OCI-LY3 (cell line): ENCODE measurements around the gene NDUFAF3.

Source experiments
- H2AFZ ChIP-seq: fragments of 200-600, 300-600 bp; shearing (Covaris generic); 2 replicates; pipeline ENCODE4 v1.6.0; 2014; ENCODE audit warnings: antibody characterized with exemption, low read depth, low read length
- H3K27ac ChIP-seq: fragments of 200-600, 300-600 bp; sonication (generic); 2 replicates; pipeline ENCODE4 v1.5.1; 2014; ENCODE audit warnings: mild to moderate bottlenecking, low read length, moderate library complexity, mixed read lengths
- H3K27me3 ChIP-seq: fragments of 200-600, 300-600 bp; sonication (generic); 2 replicates; pipeline ENCODE4 v1.6.1; 2014; ENCODE audit warnings: low read depth, low read length, mixed read lengths
- H3K36me3 ChIP-seq: fragments of 200-600, 300-600 bp; sonication (generic); replicated peaks from 2 replicates; pipeline ENCODE3; 2014; ENCODE audit warnings: low read depth, low read length, mixed read lengths
- H3K4me1 ChIP-seq: fragments of 300-600, 200-600 bp; sonication (generic); 2 replicates; pipeline ENCODE4 v1.6.1; 2014; ENCODE audit warnings: low read length, mixed read lengths
- H3K4me2 ChIP-seq: fragments of 200-600, 300-600 bp; sonication (generic); 2 replicates; pipeline ENCODE4 v1.6.1; 2014; ENCODE audit warnings: low read length, mixed read lengths
- H3K4me3 ChIP-seq: fragments of 300-600, 200-600 bp; sonication (generic); 2 replicates; pipeline ENCODE4 v1.5.1; 2014; ENCODE audit warnings: antibody characterized with exemption, mild to moderate bottlenecking, low read length, moderate library complexity
- H3K79me2 ChIP-seq: fragments of 300-600, 200-600 bp; shearing (Covaris generic); 2 replicates; pipeline ENCODE4 v1.6.1; 2014; ENCODE audit warnings: mild to moderate bottlenecking, low read length, mixed read lengths
- H3K9ac ChIP-seq: fragments of 300-600, 200-600 bp; shearing (Covaris generic); 2 replicates; pipeline ENCODE4 v1.6.0; 2014; ENCODE audit warnings: mild to moderate bottlenecking, low read length, moderate library complexity
- H3K9me3 ChIP-seq: fragments of 200-600, 300-600 bp; shearing (Covaris generic); 2 replicates; pipeline ENCODE4 v1.6.1; 2014; ENCODE audit warnings: low read length, mixed read lengths; ENCODE audit not compliant: insufficient read depth
- H4K20me1 ChIP-seq: fragments of 200-600, 300-600 bp; sonication (generic); 2 replicates; pipeline ENCODE4 v1.6.1; 2016; ENCODE audit warnings: low read length, mixed read lengths; ENCODE audit not compliant: insufficient read depth
- EZH2phosphoT487 ChIP-seq: fragments of 200-600 bp; shearing (Covaris generic); IDR thresholded peaks from 2 replicates; pipeline ENCODE4 v1.6.1; 2018; ENCODE audit warnings: antibody characterized with exemption, mixed run types, low read depth
- TF ChIP-seq, protein P1 (sequence below): fragments of 200-600, 300-600 bp; sonication (generic); IDR thresholded peaks from 2 replicates; pipeline ENCODE4 v1.5.1; 2014; ENCODE audit warnings: antibody characterized with exemption, low read length, low read depth

The NDUFAF3 gene

DNA sequence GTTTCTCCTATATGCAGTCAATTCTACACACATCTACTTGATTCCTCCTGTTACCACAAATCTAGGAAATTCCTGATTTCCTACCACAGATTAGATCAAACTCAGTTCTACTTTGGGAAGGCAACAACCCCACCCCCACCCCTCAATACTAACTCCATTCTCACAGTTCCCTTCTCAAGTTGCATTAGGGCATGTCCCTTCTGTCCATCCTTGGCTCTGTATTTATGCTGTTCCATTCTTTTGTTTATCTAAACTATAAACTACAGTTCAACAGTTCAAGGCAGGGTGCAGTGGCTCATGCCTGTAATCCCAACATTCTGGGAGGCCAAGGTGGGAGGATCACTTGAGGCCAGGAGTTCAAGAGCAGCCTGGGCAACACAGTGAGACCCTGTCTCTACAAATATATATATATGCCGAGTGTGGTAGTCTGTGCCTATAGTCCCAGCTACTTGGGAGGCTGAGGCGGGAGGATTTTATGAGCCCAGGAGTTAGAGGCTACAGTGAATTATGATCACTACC, 32.5 kb downstream of the NDUFAF3 start:
- Histone ChIP-seq H3K27ac (peak overlapping the region; percentile 45), H3K4me3 (no peak overlapping the region), H3K27me3 (no peaks in the 10 kb centered on the region), H4K20me1 (peaks cover 12% of the 10 kb centered on the region; the same call in 1 of the 2 replicates), H3K9ac (no peak overlapping the region), H3K79me2 (peaks cover 26% of the 10 kb centered on the region), H3K4me1 (peaks cover 14% of the 10 kb centered on the region), H3K36me3 (peaks cover 55% of the 10 kb centered on the region), H2AFZ (no peak overlapping the region), H3K9me3 (no peaks in the 10 kb centered on the region), H3K4me2 (0 out of 2 replicates have a peak overlapping the region, but pooled peaks have one; percentile 2)
- TF ChIP-seq, protein P1, sequence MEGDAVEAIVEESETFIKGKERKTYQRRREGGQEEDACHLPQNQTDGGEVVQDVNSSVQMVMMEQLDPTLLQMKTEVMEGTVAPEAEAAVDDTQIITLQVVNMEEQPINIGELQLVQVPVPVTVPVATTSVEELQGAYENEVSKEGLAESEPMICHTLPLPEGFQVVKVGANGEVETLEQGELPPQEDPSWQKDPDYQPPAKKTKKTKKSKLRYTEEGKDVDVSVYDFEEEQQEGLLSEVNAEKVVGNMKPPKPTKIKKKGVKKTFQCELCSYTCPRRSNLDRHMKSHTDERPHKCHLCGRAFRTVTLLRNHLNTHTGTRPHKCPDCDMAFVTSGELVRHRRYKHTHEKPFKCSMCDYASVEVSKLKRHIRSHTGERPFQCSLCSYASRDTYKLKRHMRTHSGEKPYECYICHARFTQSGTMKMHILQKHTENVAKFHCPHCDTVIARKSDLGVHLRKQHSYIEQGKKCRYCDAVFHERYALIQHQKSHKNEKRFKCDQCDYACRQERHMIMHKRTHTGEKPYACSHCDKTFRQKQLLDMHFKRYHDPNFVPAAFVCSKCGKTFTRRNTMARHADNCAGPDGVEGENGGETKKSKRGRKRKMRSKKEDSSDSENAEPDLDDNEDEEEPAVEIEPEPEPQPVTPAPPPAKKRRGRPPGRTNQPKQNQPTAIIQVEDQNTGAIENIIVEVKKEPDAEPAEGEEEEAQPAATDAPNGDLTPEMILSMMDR, result no peak
- no peak for TF ChIP-seq EZH2phosphoT487

GRCh38 chr3:49057268-49057667, 35.3 kb downstream of the NDUFAF3 start:
- peaks cover 4% of the 10 kb centered on the region; the same call in 1 of the 2 replicates for H4K20me1 ChIP-seq
- H3K36me3 ChIP-seq, result peaks cover 49% of the 10 kb centered on the region

DNA sequence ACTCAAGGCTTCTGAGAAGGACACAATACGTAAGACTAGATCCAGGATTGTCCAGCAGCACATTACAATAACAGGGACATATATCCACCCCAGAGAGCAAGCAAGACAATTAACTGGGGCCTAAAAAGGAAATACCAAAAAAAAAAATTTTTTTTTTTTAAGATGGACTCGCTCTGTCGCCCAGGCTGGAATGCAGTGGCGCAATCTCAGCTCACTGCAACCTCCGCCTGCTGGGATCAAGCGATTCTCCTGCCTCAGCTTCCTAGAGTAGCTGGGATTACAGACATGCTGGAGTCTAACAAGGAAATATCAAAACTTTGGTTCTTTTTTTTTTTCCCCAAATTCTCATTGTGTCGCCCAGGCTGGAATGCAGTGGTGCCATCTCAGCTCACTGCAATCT, 36.1 kb downstream of the NDUFAF3 start:
- no peak overlapping the region for H3K4me3 ChIP-seq
- H3K4me2 ChIP-seq, result no peak overlapping the region
- peaks cover 14% of the 10 kb centered on the region for H3K4me1 ChIP-seq
- peaks cover 18% of the 10 kb centered on the region for H3K79me2 ChIP-seq
- no peaks in the 10 kb centered on the region for H3K27me3 ChIP-seq
- H4K20me1 ChIP-seq, result peaks cover 4% of the 10 kb centered on the region; the same call in 1 of the 2 replicates
- no peak overlapping the region for H2AFZ ChIP-seq
- TF ChIP-seq, protein P1, result no peak
- no peak for TF ChIP-seq EZH2phosphoT487
- H3K9me3 ChIP-seq, result no peaks in the 10 kb centered on the region
- H3K9ac ChIP-seq, result no peak overlapping the region
- H3K27ac ChIP-seq, result no peak overlapping the region
- peaks cover 44% of the 10 kb centered on the region for H3K36me3 ChIP-seq

More at GRCh38 chr3:49057268-49057667, 35.3 kb downstream of the NDUFAF3 start:
- Histone ChIP-seq H3K4me2 (no peak overlapping the region), H2AFZ (no peak overlapping the region), H3K9me3 (no peaks in the 10 kb centered on the region), H3K27ac (no peak overlapping the region), H3K9ac (no peak overlapping the region), H3K27me3 (no peaks in the 10 kb centered on the region), H3K79me2 (peaks cover 23% of the 10 kb centered on the region), H3K4me3 (no peak overlapping the region), H3K4me1 (peaks cover 14% of the 10 kb centered on the region)
- TF ChIP-seq, protein P1, result no peak
- TF ChIP-seq EZH2phosphoT487, result no peak
